Upper lobe of left lung (tissue), 4 donors: Measurements from ENCODE around the gene IFNG-AS1.

ENCODE experiments used
- POLR2A ChIP-seq, 4 donors: fragments of 450-650 bp; IDR thresholded peaks; one replicate each; pipeline ENCODE4 v1.5.1; 2016 to 2017; ENCODE audit warnings: antibody characterized with exemption in 4 of 4, mild to moderate bottlenecking in 2 of 4
- TF ChIP-seq, protein P1 (sequence below), 6 experiments: fragments of 450-650 bp in 4 of 6; fragments of 200-600 bp in 2 of 6; sonication (generic) in 2 of 6; IDR thresholded peaks; one replicate each; pipeline ENCODE4 v1.5.1; 2016 to 2019; ENCODE audit warnings: antibody characterized with exemption in 6 of 6

DNA sequence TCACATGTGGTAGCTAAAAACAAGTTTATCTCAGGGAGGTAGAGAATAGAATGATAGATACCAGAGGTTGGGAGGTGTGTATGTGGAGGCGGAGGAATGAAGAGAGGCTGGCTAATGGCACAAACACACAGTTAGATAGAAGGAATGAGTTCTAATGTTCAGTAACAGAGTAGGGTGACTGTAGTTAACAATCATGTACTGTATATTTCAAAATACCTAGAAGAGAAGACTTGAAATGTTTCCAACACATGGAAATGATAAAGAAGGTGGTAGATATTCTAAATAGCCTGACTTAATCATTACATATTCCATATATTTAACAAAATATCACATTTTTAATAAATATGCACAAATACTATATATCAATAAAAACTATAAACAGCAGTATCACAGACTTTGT lies 8.9 kb upstream of the IFNG-AS1 start:
- TF ChIP-seq, protein P1, sequence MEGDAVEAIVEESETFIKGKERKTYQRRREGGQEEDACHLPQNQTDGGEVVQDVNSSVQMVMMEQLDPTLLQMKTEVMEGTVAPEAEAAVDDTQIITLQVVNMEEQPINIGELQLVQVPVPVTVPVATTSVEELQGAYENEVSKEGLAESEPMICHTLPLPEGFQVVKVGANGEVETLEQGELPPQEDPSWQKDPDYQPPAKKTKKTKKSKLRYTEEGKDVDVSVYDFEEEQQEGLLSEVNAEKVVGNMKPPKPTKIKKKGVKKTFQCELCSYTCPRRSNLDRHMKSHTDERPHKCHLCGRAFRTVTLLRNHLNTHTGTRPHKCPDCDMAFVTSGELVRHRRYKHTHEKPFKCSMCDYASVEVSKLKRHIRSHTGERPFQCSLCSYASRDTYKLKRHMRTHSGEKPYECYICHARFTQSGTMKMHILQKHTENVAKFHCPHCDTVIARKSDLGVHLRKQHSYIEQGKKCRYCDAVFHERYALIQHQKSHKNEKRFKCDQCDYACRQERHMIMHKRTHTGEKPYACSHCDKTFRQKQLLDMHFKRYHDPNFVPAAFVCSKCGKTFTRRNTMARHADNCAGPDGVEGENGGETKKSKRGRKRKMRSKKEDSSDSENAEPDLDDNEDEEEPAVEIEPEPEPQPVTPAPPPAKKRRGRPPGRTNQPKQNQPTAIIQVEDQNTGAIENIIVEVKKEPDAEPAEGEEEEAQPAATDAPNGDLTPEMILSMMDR (IDR thresholded peaks at IDR 0.05), result no peak
- no peak for TF ChIP-seq POLR2A (IDR thresholded peaks at IDR 0.05)
